ENCODE data around the gene LRCH1.

DNA sequence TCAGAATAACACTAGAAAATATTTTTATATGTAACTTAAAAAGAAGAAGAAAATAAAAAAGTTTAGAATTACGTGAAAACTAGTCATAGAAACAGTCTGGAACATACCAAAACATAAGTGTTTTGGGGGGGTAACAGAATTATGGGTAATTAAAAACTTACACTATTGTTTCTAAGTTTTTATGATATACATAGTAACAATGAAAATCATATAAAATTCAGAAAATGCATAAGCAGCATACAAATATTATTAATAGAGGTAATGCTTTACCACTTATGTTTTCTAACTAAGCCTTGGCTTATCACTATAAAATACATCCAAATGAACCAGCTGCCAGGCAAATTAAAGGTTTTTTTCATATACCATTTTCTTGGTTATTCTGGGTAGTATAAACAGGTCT is 229.1 kb downstream of the LRCH1 start:
- TF ChIP-seq, protein P1, sequence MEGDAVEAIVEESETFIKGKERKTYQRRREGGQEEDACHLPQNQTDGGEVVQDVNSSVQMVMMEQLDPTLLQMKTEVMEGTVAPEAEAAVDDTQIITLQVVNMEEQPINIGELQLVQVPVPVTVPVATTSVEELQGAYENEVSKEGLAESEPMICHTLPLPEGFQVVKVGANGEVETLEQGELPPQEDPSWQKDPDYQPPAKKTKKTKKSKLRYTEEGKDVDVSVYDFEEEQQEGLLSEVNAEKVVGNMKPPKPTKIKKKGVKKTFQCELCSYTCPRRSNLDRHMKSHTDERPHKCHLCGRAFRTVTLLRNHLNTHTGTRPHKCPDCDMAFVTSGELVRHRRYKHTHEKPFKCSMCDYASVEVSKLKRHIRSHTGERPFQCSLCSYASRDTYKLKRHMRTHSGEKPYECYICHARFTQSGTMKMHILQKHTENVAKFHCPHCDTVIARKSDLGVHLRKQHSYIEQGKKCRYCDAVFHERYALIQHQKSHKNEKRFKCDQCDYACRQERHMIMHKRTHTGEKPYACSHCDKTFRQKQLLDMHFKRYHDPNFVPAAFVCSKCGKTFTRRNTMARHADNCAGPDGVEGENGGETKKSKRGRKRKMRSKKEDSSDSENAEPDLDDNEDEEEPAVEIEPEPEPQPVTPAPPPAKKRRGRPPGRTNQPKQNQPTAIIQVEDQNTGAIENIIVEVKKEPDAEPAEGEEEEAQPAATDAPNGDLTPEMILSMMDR (IDR thresholded peaks at IDR 0.05), result no peak
- TF ChIP-seq POLR2A (IDR thresholded peaks at IDR 0.05), result no peak
